NCI-H460 (cell line): ENCODE results near the gene TXN2. TPM values are rescaled to one million over a fixed set of nuclear protein-coding genes. Genes with fewer than 3 reads are reported as not detected.
A peak's percentile ranks its signal among the peaks of the same experiment; 100 is the strongest.
"Not testable (repeated sequence)": the region's sequence is repeated elsewhere in the genome, so short reads cannot be mapped to it uniquely, and the experiment has no call there.

Experiments
- DNase-seq: peaks from one replicate; pipeline ENCODE4 v3.0.0-alpha.2; 2016; ENCODE audit warnings: low read depth; ENCODE audit errors: extremely low read depth
- total RNA-seq: library from RNA; depleted of rRNA; stranded (reverse); fragments of >200 nt; shearing (Covaris generic); gene quantifications from 2 replicates; pipeline ENCODE4 v1.2.3, GENCODE V29; 2014

Gene TXN2
- total RNA-seq, 1 experiment from 2014 or later = 29.9 TPM

DNA sequence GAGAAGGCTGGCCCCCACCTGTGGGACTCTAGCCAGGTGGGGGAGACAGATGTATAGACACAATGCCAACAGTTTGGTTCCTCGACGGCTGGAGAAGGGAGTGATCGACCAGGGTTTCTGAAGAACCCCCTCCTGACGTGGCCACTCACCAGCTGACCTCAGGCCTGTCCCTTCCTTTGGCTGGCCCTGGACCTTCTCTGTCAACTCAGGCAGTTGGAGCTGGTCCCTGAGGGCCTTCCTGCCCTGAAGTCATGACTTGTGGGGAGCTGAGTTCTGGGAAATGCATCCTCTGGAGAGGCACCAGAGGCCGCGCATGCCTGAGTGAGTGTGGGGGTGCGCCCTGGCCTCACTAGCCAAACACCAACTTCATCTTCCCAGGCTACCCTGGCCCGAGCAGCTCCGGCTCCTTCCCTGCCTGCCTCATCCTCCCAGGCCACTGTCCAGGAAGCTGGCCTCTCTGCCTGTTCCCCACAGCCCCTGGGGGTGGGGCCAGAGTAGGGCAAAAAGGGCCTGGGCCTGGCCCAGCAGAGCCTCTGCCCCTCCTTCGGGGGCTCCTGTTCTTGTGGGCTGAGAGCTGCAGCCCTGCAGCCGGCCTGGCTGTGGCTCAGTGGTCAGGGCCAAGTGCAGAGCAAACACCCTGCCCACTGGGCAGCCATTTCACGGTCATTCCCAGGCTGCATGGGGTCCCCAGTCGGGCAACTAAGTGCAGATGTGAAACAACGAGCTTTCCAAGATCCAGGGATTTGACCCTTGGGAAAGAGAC lies 23.6 kb downstream of the TXN2 start:
- no peak for DNase-seq

- no peak for DNase-seq
Measured at GRCh38 chr22:36456464-36456845, 25.0 kb downstream of the TXN2 start.

- DNase-seq = no peak
Measured at GRCh38 chr22:36455571-36456463, 25.6 kb downstream of the TXN2 start.

DNA sequence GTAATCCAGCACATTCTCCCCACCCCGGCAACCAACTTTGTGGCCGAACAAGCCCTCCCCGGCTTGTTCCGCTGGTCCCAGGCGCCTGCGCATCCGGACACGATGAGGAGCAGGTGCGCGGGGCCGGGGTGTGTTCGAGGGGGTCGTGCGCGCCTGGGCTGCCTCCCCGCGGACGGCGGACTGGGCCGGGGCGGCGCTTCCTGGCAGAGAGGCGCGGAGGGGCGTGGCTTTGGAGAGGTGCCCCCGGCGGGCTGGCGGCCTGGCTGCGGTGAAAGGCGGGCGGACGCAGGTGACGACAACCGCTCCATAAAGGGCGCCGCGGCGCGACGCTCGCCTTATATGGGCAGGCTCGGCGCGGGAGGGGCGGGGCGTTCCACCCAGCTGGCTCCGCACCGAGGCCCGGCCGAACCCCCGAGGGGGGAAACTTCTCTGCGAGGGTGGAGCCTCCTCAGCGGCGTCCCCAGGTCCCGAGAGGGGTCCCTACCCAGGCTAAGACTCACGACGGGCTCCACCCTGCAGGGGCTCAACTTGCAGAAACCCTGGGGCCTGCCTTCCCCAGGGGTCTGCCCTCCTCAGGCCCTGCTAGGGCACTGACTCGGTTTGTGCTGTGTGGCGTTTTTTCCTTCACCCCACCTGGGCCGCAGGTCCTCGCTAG lies 26.4 kb downstream of the TXN2 start:
- DNase-seq = peak; percentile 77

DNA sequence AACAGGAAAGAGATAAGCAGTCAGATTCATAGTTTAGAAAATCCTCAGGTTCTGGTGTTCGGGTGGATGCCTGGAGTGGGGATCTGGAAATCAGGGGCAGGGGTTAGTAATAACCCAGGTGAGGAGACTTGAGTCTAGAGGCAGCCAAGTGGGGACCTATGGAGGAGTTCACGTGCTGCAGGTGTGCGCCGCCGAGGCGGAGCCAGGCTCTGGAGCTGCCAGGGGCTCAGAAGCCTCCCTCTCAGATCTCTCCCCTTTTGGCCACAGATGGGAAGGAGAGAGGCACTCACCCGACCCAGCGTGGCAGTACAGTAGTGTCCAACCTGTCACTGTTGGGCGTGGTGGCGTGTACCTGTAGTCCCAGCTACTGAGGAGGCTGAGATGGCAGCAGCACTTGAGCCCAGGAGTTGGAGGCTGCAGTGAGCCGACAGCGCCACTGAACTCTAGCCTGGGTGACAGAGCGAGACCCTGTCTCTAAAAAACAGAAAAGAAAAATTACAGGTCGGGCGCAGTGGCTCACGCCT lies 27.5 kb downstream of the TXN2 start:
- no peak for DNase-seq

- DNase-seq = not testable (repeated sequence)
Measured at GRCh38 chr22:36452978-36453607, 28.3 kb downstream of the TXN2 start.

DNA sequence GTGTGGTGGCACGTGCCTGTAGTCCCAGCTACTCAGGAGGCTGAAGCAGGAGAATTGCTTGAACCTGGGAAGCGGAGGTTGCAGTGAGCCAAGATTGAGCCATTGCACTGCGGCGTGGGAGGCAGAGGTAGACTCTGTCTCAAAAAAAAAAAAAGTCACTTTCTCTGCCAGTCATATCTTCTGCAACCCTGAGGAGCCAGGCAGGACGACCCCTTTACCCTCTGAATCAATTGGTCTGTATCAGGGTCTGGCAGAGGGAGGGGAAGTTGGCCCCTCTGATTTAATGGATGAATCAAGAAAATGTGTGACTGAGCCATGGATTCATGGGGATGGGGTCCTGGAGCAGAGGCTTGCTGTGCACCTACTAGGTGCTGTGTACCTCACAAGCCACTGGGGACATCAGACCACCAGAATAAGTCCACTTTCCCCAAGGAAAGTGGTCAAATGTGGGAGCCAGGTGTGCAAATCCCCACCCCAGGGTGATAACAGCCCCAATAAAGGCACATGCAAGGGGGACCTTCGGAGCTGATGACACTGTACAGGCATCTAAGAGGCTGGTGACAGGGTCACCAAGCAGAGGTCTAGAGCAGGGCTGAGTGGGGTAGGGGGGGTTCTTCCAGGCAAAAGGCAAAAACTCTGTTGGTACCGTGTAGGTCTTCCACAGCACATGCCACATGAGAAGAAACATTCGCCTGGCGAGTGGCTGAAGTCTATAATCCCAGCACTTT lies 29.0 kb downstream of the TXN2 start:
- no peak for DNase-seq

- DNase-seq = not testable (repeated sequence)
Measured at GRCh38 chr22:36450923-36451322, 30.5 kb downstream of the TXN2 start.

DNA sequence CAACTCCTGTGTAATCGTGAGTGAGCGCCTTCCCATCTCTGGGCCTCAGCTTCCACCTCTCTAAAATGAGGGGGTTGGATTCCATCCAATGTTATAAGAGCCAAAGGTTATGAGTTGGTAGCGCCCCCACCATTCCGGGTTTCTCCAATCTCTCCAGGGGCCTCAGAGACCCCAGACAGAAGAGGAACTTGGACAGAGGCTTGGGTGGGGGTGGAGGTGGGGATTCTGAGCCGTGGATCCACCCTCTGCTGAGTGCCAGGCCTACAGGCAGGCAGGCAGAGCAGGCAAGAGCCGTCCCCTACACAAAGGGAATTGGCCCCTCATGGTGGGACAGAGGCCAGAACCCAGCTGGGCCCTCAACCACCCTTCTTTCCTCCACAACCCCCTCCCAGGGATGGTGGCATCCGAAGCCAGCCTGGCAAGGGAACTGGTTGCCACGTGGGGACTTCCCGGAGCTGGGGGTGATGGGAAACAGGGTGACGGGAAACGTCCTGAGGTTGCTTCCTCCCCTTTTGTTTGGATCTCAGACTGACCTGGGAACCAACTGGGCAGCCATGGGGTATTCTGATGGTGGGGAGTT lies 31.8 kb downstream of the TXN2 start:
- no peak for DNase-seq

GRCh38 chr22:36447632-36448031 lies 33.8 kb downstream of the TXN2 start:
- no peak for DNase-seq

- no peak for DNase-seq
Measured at GRCh38 chr22:36445158-36445668, 36.2 kb downstream of the TXN2 start.

- DNase-seq = no peak
Measured at GRCh38 chr22:36443198-36443770, 38.2 kb downstream of the TXN2 start.

DNA sequence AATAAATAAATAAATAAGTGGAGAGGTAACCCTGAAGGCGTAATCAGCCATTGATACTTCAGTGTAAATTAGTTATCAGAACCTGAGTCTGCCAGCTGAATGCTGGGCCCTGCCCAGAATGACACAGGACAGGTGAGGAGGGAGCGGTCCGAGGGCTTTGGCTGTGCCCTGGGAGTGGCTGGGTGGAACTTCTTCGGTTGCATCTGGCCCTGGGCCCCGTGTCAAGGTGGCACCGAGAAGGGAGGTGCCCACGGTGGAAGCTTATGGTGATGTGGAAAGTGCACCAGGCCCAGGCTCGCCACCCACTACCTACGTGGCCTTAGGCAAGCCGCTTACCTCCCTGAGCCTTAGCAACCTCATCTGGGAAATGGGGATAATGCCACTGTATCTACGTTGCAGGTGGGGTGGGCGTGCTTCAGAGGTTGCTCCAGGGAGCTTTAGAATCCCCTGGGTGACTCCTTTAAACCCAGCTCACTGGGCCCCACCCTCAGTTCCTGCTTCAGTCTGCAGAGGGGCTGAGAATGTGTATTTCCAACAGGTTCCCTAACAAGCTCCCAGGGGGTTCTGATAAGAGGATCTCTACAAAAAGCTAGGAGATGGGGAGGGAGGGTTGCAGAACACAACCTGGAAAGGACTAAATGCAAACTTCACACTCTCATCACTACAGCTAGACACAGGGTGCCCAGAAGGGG lies 38.8 kb downstream of the TXN2 start:
- DNase-seq = no peak

DNA sequence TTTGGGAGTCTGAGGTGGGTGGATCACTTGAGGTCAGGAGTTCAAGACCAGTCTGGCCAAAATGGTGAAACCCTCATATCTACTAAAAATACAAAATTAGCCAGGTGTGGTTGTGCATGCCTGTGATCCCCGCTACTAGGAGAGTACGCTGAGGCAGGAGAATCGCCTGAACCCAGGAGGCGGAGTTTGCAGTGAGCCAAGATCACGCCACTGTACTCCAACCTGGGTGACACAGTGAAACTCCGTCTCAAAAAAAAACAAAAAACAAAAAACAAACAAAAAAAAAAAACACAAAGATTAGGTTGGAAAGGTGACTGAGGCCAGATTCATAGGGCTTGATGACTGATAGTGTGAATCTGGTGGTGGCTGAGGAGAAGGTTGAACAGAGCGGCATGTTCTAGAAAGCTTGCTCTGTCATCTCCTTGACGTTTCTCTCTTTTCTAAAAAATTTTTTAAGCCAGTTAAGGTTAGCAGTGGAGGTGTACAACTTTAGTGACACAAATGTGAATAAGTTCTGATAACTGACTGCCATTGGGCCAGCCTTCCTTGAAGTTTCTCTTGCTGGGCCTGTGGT lies 40.9 kb downstream of the TXN2 start:
- no peak for DNase-seq

GRCh38 chr22:36439481-36440271 lies 41.8 kb downstream of the TXN2 start:
- no peak for DNase-seq

DNA sequence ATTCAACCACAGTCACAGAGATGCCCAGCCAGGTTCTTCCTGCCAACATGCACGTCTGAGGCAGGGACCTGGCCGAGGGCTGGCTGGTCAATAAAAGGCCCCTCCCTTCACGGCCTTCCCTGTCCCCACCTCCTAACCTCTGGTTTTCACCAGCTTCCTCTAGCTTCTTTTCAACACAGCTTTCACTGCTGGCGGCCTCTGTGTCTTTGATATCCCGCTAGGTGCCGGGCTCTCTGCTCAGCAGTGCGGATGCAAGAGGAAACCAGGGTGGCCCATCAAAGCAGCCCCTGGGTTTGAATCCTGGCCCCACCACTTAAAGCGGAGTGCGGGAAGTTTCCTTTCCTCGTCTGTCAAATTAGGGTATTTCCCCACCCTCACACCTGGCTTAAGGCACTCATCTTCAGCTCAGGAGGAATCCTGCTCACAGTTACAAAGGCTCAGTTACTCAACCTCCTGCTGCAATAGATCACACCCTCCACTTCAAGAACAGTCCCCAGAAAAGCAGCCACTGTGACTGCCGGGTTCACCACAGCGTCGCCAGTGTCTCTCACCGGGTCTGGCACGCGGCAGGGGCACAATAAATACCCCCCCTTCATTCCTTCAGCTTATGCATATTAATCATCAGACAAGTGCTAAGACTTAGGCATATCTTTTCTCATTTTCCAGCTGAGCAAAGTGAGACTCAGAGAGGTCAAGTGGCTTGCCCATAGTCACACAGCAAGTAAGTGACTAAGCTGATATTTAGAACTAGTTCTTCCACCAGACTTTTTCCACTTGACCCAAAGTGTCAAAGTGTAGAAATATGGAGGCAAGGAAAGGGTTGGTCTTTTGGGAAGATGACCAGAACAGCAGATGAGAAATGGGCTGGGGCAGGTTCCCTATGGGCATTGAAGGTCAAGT lies 45.7 kb downstream of the TXN2 start:
- no peak for DNase-seq
